SK-N-SH treated with all-trans-retinoic acid at 6 μM for 48 hours (cell line): ENCODE results near the gene PRDM11.

Experiments used
- ATAC-seq: fragments of 200-7000 bp; cut with Tn5 transposase; 3 replicates; pipeline ENCODE4 v1.9.1; 2020; ENCODE audit warnings: mild to moderate bottlenecking, moderate library complexity
- CSDC2 ChIP-seq: fragments of 250-450 bp; sonication (Bioruptor Pico); IDR thresholded peaks from 2 replicates; pipeline ENCODE4 v1.5.0; 2020; ENCODE audit warnings: mild to moderate bottlenecking, moderate library complexity
- ESRRG ChIP-seq: fragments of 250-450 bp; sonication (Bioruptor Pico); IDR thresholded peaks from 2 replicates; pipeline ENCODE4 v1.6.1; 2021; ENCODE audit warnings: mild to moderate bottlenecking
- ISL1 ChIP-seq: fragments of 250-450 bp; sonication (Bioruptor Pico); IDR thresholded peaks from 2 replicates; pipeline ENCODE4 v2.1.2; 2022; ENCODE audit warnings: mild to moderate bottlenecking, moderate library complexity
- PPARA ChIP-seq: fragments of 250-450 bp; sonication (Bioruptor Pico); IDR thresholded peaks from 2 replicates; pipeline ENCODE4 v1.5.0; 2020; ENCODE audit warnings: mild to moderate bottlenecking, borderline replicate concordance
- RARB ChIP-seq: fragments of 250-450 bp; sonication (Bioruptor Pico); IDR thresholded peaks from 2 replicates; pipeline ENCODE4 v1.8.0; 2021; ENCODE audit warnings: mild to moderate bottlenecking, moderate library complexity
- ZC3H10 ChIP-seq: fragments of 250-450 bp; sonication (Bioruptor Pico); IDR thresholded peaks from 2 replicates; pipeline ENCODE4 v1.5.1; 2021; ENCODE audit warnings: mild to moderate bottlenecking, moderate library complexity
- ZFP3 ChIP-seq: fragments of 250-450 bp; sonication (Bioruptor Pico); IDR thresholded peaks from 2 replicates; pipeline ENCODE4 v1.5.0; 2020; ENCODE audit warnings: mild to moderate bottlenecking, moderate library complexity
- ZFP30 ChIP-seq: fragments of 450-650 bp; formaldehyde crosslinking; IDR thresholded peaks from 2 replicates; pipeline ENCODE4 v1.5.0; 2022; ENCODE audit warnings: mild to moderate bottlenecking, moderate library complexity
- ZNF565 ChIP-seq: fragments of 450-650 bp; formaldehyde crosslinking; conservative IDR thresholded peaks from 2 replicates; pipeline ENCODE4 v1.5.0; 2020; ENCODE audit warnings: low read depth, mild to moderate bottlenecking, moderate library complexity
- ZNF70 ChIP-seq: fragments of 450-650 bp; formaldehyde crosslinking; IDR thresholded peaks from 2 replicates; pipeline ENCODE4 v1.5.0; 2020; ENCODE audit warnings: mild to moderate bottlenecking, moderate library complexity
- ZNF8 ChIP-seq: fragments of 450-650 bp; formaldehyde crosslinking; IDR thresholded peaks from 2 replicates; pipeline ENCODE4 v1.5.0; 2020; ENCODE audit warnings: mild to moderate bottlenecking, moderate library complexity
- TF ChIP-seq, protein P1 (sequence below): fragments of 250-450 bp; sonication (Bioruptor Pico); IDR thresholded peaks from 2 replicates; pipeline ENCODE4 v1.8.0; 2020; ENCODE audit warnings: mild to moderate bottlenecking, moderate library complexity, borderline replicate concordance
- TF ChIP-seq, protein P2 (sequence below): fragments of 250-450 bp; sonication (Bioruptor Pico); IDR thresholded peaks from 2 replicates; pipeline ENCODE4 v1.5.1; 2021; ENCODE audit warnings: mild to moderate bottlenecking, moderate library complexity
- TF ChIP-seq, protein P3 (sequence below): fragments of 250-450 bp; sonication (Bioruptor Pico); IDR thresholded peaks from 2 replicates; pipeline ENCODE4 v1.5.0; 2020; ENCODE audit warnings: mild to moderate bottlenecking, moderate library complexity

The PRDM11 gene

DNA sequence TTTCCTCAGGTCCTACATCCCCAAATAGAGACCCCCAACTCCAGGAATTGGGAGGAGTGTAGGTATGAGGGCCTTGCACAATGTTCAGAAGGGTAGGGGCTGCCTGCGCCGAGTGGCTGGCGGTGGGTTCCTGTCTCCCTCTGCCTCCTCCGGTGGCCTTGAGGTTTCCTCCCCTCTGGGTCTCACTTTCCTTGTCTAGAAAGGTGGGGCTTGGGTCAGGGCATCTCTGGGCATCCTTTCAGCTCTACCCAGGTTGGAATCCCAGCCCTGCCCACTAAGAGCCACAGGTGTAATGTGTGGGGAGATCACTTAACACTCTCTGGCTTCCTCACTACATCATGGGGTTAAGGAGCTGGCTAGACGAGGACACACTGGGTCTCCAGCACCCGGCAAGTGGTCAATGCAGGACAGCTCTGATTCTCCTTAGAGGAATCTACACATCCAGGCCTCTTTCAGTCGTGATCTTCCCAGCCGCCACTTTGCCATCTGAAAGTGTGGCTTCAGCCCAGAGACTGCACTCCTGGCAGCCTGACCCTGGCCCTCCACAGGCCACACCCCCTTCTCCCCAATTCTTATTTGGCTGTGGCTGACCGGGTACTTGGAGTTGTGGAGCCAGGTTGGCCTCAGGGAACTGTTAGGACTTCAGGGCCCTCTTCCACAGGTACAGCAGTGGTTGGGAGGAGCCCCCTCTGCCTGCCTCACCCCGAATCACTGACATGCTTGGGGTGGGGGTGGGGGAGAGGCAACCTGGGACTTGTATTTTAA is 22.1 kb downstream of the PRDM11 start (continued):
- TF ChIP-seq, protein P1, sequence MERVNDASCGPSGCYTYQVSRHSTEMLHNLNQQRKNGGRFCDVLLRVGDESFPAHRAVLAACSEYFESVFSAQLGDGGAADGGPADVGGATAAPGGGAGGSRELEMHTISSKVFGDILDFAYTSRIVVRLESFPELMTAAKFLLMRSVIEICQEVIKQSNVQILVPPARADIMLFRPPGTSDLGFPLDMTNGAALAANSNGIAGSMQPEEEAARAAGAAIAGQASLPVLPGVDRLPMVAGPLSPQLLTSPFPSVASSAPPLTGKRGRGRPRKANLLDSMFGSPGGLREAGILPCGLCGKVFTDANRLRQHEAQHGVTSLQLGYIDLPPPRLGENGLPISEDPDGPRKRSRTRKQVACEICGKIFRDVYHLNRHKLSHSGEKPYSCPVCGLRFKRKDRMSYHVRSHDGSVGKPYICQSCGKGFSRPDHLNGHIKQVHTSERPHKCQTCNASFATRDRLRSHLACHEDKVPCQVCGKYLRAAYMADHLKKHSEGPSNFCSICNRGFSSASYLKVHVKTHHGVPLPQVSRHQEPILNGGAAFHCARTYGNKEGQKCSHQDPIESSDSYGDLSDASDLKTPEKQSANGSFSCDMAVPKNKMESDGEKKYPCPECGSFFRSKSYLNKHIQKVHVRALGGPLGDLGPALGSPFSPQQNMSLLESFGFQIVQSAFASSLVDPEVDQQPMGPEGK (CRISPR knock-in tag) = no peak
- TF ChIP-seq, all 23 proteins: peak for 0

- ATAC-seq = no peak
- TF ChIP-seq, protein P2, sequence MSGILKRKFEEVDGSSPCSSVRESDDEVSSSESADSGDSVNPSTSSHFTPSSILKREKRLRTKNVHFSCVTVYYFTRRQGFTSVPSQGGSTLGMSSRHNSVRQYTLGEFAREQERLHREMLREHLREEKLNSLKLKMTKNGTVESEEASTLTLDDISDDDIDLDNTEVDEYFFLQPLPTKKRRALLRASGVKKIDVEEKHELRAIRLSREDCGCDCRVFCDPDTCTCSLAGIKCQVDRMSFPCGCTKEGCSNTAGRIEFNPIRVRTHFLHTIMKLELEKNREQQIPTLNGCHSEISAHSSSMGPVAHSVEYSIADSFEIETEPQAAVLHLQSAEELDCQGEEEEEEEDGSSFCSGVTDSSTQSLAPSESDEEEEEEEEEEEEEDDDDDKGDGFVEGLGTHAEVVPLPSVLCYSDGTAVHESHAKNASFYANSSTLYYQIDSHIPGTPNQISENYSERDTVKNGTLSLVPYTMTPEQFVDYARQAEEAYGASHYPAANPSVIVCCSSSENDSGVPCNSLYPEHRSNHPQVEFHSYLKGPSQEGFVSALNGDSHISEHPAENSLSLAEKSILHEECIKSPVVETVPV = no peak
- TF ChIP-seq ZC3H10 (CRISPR knock-in tag) (no peak), ZFP3 (no peak), ISL1 (CRISPR knock-in tag) (no peak), ZNF70 (CRISPR knock-in tag) (no peak), ZNF565 (CRISPR knock-in tag) (no peak), ZFP30 (CRISPR knock-in tag) (no peak), RARB (CRISPR knock-in tag) (no peak)
- TF ChIP-seq, protein P1 (CRISPR knock-in tag) = no peak
- TF ChIP-seq, protein P3, sequence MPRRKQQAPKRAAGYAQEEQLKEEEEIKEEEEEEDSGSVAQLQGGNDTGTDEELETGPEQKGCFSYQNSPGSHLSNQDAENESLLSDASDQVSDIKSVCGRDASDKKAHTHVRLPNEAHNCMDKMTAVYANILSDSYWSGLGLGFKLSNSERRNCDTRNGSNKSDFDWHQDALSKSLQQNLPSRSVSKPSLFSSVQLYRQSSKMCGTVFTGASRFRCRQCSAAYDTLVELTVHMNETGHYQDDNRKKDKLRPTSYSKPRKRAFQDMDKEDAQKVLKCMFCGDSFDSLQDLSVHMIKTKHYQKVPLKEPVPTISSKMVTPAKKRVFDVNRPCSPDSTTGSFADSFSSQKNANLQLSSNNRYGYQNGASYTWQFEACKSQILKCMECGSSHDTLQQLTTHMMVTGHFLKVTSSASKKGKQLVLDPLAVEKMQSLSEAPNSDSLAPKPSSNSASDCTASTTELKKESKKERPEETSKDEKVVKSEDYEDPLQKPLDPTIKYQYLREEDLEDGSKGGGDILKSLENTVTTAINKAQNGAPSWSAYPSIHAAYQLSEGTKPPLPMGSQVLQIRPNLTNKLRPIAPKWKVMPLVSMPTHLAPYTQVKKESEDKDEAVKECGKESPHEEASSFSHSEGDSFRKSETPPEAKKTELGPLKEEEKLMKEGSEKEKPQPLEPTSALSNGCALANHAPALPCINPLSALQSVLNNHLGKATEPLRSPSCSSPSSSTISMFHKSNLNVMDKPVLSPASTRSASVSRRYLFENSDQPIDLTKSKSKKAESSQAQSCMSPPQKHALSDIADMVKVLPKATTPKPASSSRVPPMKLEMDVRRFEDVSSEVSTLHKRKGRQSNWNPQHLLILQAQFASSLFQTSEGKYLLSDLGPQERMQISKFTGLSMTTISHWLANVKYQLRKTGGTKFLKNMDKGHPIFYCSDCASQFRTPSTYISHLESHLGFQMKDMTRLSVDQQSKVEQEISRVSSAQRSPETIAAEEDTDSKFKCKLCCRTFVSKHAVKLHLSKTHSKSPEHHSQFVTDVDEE (CRISPR knock-in tag) = no peak
Measured at GRCh38 chr11:45169310-45170072, 23.1 kb downstream of the PRDM11 start.

DNA sequence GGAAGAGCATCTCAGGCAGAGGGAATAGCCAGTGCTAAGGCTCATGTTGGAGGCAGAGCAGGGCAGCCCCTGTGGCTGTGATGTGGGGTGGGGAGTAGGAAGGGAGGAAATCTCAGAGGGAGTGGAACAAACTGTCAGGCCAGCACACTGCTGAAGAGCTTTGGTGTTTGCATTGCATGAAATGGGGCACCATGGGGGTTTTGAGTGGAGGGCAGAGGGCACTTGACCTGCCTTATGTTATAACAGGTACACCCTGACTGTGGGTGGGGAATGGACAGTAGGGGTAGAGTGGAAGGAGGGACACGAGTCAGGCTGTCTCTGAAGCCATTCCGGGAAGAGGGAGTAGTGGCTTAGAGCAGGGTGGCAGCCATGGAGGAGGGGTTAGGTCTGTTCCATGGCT is 24.0 kb downstream of the PRDM11 start:
- no peak for ATAC-seq
- TF ChIP-seq, protein P3 (CRISPR knock-in tag) = no peak
- TF ChIP-seq, protein P2 = no peak
- TF ChIP-seq ESRRG (no peak), ZNF70 (CRISPR knock-in tag) (no peak), ZC3H10 (CRISPR knock-in tag) (no peak), PPARA (CRISPR knock-in tag) (no peak), ZNF565 (CRISPR knock-in tag) (no peak), ZNF8 (CRISPR knock-in tag) (no peak), CSDC2 (CRISPR knock-in tag) (no peak)
